Measurements from ENCODE around the gene SLC6A6.
"Not testable (repeated sequence)": the region's sequence is repeated elsewhere in the genome, so short reads cannot be mapped to it uniquely, and the experiment has no call there.

The SLC6A6 gene

GRCh38 chr3:14401692-14402303 lies 608 bp upstream of the SLC6A6 start:
- no peak for DNase-seq

- no peak for DNase-seq
Observed at GRCh38 chr3:14403619-14404155, 1.3 kb downstream of the SLC6A6 start.

GRCh38 chr3:14404186-14404585 lies 1.8 kb downstream of the SLC6A6 start:
- DNase-seq = no peak

GRCh38 chr3:14404631-14405359 lies 2.4 kb downstream of the SLC6A6 start:
- no peak for DNase-seq

GRCh38 chr3:14405360-14406238 lies 3.2 kb downstream of the SLC6A6 start:
- no peak for DNase-seq

GRCh38 chr3:14406336-14406735 lies 3.9 kb downstream of the SLC6A6 start:
- no peak for DNase-seq

GRCh38 chr3:14406766-14407165 lies 4.4 kb downstream of the SLC6A6 start:
- DNase-seq = no peak

- DNase-seq = no peak
Observed at GRCh38 chr3:14407203-14407602, 4.8 kb downstream of the SLC6A6 start.

- not testable (repeated sequence) for DNase-seq
Observed at GRCh38 chr3:14409779-14410063, 7.3 kb downstream of the SLC6A6 start.

- DNase-seq = no peak
Observed at GRCh38 chr3:14410106-14410502, 7.7 kb downstream of the SLC6A6 start.

GRCh38 chr3:14410503-14411165 lies 8.2 kb downstream of the SLC6A6 start:
- no peak for DNase-seq

GRCh38 chr3:14411166-14411526 lies 8.7 kb downstream of the SLC6A6 start:
- DNase-seq = no peak

- DNase-seq = no peak
Observed at GRCh38 chr3:14411988-14412387, 9.6 kb downstream of the SLC6A6 start.

- no peak for DNase-seq
Observed at GRCh38 chr3:14412831-14413380, 10.5 kb downstream of the SLC6A6 start.

- no peak for DNase-seq
Observed at GRCh38 chr3:14413381-14414071, 11.1 kb downstream of the SLC6A6 start.

GRCh38 chr3:14414846-14415464 lies 12.5 kb downstream of the SLC6A6 start:
- DNase-seq = no peak

- DNase-seq = no peak
Observed at GRCh38 chr3:14415501-14415900, 13.1 kb downstream of the SLC6A6 start.

- no peak for DNase-seq
Observed at GRCh38 chr3:14416453-14416852, 14.0 kb downstream of the SLC6A6 start.

- DNase-seq = no peak
Observed at GRCh38 chr3:14418296-14419250, 16.2 kb downstream of the SLC6A6 start.
